ENCODE data around the gene CDKL5.

The CDKL5 gene

GRCh38 chrX:18698737-18699650, 273.6 kb downstream of the CDKL5 start:
- DNase-seq (ENCODE audit: low read depth): no peak
- H3K4me3 ChIP-seq (ENCODE audit: low read length): no peak overlapping the region
- TF ChIP-seq CTCF (conservative IDR thresholded peaks at IDR 0.05; ENCODE audit: low read length): no peak

GRCh38 chrX:18701621-18702361, 276.4 kb downstream of the CDKL5 start:
- TF ChIP-seq CTCF (conservative IDR thresholded peaks at IDR 0.05; ENCODE audit: low read length): no peak
- no peak for DNase-seq (ENCODE audit: low read depth)
- no peak overlapping the region for H3K4me3 ChIP-seq (ENCODE audit: low read length)

- no peak overlapping the region for H3K4me3 ChIP-seq (ENCODE audit: low read length)
- no peak for DNase-seq (ENCODE audit: low read depth)
- no peak for TF ChIP-seq CTCF (conservative IDR thresholded peaks at IDR 0.05; ENCODE audit: low read length)
Measured at GRCh38 chrX:18702362-18703195, 277.2 kb downstream of the CDKL5 start.

Measured in AG10803 (cell line).